ENCODE data around the gene LOC128125822.
"Not testable (repeated sequence)": the region's sequence is repeated elsewhere in the genome, so short reads cannot be mapped to it uniquely, and the experiment has no call there.

LOC128125822 gene

DNA sequence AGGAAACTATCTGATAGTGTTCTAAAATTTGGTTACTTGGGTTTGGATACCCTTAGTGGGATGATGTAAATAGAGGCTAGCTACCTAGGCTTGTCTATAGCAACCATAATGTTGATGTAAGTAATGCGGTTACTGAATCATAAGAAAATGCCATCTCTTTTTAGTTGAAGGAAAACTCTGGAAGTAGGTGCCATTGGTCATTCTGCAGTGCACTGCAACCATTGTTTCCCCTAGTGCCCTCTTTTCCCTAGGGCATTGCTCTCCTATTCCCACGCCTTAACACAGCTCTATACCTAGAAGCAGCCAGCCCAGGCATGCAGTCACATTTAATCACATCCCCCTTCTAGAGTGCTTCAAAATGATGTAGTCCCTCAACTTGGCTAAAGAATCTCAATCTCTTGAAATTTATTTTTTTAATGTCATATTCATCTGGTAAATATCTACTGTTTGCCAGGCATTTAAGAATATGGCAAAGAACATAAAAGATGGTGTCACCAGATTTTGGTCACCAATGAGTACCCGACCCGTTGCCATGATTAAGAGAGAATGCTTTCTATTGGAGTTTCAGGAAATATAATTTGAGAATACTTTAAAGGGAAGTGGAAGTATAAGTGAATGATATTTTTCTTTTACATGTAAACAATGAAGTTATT lies 10.4 kb downstream of the LOC128125822 start:
- DNase-seq (ENCODE audit: low spot score): no peak

DNA sequence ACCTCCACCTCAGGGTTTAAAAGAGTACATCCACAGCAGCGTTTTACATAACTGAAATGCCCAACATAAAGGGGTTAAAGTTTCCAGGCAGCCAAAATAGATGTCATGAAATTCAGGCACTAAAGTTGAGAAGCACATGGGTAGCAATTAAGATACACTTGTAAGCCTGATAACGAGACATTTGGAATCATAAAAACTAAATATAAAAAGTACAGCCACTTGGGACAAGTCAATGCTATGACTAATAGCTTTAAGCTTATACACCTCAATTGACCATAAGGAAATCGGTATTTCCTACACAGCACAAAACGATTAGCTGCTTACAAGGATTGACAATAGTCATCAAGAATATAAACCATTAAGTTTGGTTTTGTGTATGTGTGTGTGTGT lies 11.8 kb downstream of the LOC128125822 start:
- DNase-seq (ENCODE audit: low spot score): no peak

DNA sequence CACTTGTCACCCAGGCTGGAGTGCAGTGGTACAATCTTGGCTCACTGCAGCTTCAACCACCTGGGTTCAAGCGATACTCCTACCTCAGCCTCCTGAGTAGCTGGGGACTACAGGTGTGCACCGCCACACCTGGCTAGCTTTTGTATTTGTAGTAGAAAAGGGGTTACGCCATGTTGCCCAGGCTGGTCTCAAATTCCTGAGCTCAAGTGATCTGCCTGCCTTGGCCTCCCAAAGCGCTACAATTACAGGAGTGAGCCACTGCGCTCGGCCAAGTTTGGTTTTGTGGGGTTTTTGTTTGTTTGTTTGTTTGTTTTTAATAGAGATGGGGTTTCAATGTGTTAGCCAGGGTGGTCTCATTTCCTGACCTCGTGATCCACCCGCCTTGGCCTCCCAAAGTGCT lies 12.3 kb downstream of the LOC128125822 start:
- no peak for DNase-seq (ENCODE audit: low spot score)

DNA sequence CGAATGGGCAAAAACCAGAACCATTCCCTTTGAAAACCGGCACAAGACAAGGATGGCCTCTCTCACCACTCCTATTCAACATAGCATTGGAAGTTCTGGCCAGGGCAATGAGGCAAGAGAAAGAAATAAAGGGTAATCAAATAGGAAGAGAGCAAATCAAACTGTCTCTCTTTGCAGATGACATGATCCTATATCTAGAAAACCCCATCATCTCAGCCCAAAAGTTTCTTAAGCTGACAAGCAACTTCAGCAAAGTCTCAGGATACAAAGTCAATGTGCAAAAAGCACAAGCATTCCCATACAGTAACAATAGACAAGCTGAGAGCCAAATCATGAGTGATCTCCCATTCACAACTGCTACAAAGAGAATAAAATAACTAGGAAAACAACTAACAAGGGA lies 13.4 kb downstream of the LOC128125822 start:
- not testable (repeated sequence) for DNase-seq (ENCODE audit: low spot score)

DNA sequence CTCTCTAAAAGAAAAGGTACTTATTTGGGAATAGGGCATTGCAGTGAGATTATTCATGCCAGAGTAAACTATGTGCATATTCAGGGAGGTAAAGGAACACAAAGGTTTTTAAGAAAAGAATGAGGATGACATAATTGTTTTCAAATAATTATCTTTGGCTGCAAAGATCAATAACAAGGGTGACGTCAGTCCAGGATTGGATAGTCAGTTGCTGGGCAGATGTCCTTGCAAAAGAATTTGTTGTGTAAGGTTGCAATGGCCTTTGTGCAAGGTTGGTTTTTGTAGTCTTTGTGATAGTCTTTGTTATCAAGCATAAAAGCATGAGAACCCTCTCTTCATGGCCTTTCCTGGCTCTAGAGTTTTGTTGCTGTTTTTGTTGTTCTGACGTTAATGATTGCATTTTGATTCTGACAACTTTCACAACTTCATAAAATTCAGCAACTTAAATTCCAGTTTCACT lies 17.7 kb downstream of the LOC128125822 start:
- DNase-seq (ENCODE audit: low spot score): no peak

DNA sequence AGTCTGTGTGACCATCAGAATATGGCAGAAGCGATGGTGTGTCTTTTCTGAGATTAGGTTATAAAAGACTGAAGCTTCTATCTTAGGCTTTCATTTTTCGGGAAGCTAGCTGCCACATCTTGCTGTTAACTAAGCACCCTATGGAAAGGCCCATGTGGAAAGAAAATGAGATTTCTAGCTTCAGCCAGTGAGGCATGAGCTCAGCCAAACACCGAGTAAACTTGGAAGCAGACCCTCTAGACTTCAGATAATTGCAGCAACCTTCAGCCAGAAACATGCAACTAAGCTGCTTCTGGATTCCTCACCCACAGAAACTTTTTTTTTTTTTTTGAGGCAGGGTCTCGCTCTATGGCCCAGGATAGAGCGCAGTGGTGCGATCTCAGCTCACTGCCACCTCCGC lies 20.6 kb downstream of the LOC128125822 start:
- DNase-seq (ENCODE audit: low spot score): no peak

DNA sequence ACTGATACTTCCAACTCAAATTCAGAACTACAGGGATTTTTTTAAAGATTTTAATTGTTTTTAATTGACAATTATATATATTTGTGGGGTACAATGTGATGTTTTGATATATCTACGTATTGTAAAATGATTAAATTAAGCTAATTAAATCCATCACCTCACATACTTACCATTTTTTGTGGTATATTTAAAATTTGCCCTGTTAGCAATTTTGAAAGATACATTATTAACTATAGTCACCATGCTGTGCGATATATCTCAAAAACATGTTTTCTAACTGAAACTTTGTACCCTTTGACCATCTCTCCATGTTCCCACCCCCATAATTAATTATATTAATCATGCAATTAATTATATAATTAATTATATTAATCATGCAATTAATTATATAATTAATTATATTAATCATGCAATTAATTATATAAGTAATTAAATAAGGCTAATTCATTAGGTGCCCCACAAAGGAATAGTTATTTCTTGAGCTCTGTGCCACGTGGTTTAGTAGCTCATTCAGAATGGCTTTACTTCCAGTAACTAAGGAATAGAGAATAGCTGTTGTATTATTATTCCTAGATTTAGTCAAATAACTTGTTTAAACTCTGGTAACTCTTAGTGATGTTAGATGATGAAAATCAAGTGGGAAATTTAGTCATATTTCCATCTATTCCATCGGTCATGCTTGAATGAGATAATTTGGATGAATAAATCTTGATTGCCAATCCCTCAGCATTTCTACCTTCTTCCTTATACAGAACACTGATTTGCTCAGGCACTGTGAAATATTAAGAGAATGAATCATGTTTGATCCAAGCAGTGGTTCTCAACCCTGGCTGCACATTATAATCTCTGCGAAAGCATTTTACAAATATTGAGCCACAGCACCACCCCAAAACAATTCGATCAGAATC lies 25.1 kb downstream of the LOC128125822 start:
- peak; percentile 7 for DNase-seq (ENCODE audit: low spot score)

DNA sequence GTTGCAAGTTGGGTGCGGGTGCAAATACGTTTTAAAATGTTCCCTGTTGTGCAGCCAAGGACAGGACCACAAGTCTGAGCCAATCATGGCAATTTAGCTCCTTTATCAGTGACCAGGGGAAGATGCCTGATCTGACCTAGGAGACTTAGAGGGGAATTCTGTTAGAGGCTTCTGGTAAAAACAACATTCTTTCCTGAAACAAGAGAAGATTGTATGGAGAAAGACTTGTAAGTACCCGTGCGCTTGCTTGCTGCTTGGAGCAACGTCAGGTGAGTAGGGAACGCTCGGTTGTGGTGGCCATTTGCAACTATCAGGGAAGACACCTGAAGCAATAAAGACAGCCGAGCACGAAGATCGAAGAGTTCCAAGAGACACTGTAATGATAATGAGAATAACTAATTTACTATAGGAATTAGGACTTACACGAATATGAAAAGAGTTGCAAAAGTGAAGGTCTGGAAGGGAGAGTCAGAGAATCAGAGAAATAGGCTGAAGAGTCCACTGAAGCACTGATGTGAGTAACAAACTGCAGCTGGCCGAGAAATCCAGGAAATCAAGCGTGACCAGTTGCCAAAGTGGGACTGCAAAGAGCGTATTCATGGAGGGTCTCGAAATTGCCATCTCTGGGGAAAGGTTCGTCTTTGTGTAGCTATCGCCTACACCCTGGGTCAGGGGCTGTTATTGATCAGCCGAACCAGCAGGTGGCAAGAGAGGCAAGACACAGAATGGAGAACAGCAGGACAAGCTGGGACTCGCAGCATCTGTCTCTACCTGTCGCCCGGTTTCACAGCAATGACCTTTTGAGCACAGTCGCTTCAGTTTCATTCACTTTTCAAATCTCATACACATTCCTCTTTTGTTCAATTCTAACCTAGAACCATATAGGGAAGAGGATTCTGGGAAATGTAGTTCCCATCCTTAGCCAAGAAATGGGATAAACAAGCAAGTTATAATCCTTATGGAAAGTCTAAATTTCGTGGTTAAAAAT lies 26.1 kb downstream of the LOC128125822 start:
- DNase-seq (ENCODE audit: low spot score): peak; percentile 73

DNA sequence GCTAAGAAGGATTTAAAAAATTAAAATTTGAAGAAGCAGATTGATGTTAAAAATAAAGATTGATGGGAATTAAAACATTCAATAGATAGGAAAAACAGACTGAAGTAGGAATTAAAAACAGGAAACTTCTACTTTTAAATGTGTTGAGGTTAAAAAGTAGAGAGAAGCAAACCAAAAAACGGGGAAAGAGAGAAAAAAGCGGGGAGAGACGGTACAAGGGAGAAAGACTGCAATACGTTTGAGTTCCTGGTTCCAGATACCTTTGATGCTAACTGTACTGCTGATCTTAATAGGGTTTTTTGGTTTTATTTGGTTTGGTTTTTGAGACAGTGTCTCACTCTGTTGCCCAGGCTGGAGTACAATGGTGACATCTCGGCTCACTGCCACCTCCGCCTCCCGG lies 27.0 kb downstream of the LOC128125822 start:
- DNase-seq (ENCODE audit: low spot score): no peak

DNA sequence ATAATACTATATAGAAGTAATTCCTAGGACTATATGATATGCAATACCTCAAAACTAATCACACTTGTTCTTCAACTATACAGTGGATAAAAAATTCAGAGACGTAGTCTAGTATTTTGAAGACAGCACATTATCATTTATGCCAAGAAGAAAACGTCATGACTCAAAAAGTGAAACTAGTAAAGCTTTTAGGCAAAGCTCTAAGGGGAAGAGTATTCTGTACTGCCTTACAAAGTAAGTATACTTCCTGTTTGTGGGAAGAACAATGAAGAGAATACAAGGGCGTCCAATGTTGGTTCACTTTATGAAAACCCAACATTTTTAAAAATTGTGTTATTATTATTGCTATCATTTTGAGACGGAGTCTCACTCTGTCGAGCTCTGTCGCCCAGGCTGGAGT lies 27.9 kb downstream of the LOC128125822 start:
- no peak for DNase-seq (ENCODE audit: low spot score)

DNA sequence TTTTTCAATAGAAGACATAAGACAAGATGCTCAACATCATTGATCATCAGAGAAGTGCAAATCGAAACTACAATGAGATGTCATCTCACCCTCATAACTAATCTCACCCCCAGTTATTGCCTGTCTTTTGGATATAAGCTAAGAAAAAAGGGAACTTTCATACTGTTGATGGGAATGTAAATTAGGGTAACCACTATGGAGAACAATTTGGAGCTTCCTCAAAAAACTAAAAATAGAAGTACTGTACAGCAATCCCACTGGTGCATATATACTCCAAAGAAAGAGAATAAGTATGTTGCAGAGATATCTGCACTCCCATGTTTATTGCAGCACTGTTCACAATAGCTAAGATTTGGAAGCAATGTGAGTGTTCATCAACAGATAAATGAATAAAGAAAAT lies 37.0 kb downstream of the LOC128125822 start:
- DNase-seq (ENCODE audit: low spot score): no peak

DNA sequence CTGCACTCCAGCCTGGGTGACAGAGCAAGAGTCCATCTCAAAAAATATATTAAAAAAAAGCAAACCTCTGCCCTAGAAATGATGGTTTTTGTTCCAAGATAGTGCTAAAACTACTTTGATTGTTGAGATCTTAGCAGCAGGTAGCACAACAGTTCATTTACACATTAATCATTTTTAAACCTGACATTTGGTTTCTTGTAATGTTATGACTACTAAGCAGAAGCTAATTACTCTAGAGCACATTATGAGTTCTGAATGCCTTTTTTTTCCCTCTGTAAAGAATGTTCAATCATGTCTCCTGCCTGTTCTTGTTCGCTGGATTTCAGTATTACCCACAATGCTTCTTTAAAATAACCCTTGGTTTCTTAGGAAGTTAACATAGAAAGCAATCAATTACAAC lies 38.7 kb downstream of the LOC128125822 start:
- no peak for DNase-seq (ENCODE audit: low spot score)

DNA sequence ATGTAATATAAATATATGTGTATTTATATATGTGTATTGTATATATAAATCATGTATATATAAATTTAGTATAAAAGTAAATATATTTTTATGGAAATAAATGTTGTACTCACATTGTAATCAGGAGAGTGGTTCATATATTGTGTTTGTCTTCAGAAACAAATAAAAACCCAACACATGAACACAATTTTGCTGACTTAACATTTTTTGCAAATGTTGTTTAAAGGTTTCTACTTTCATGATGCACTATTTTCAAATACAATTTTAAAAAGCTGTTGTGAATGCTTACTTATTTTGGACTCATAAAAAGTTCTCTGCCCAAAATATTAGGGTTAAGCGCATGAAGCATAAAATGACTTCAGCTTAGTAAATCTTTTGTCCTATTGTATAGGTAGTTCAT lies 39.3 kb downstream of the LOC128125822 start:
- no peak for DNase-seq (ENCODE audit: low spot score)

DNA sequence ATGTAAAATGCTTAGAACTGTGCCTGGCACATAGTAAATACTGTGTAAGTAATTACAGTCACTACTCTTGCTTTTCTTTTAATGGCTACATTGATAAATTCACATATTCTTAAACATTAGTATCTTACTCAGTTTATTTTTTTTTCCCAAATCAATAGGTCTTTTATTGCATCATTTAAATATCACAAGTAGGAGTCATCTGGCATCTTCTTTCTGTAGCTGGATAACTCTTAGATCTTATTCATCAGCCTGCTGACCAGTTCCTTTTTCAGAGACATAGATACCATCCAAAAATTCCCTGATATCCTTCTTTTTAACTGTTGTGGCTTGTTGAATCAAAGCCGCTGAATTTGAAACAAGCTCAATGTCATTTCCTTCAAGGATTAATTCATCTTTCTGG lies 43.3 kb downstream of the LOC128125822 start:
- no peak for DNase-seq (ENCODE audit: low spot score)

Data from AG08395 (cell line).